Stimulated activated CD8-positive, alpha-beta memory T cell treated with anti-CD3 and anti-CD28 coated beads, Interleukin-7, amount 100 ng/mL, for 1 hour (primary cell): Measurements from ENCODE around the gene SLC25A33.

Source experiments
- DNase-seq, 2 donors: peaks; one replicate each; pipeline ENCODE4 v3.0.0-alpha.2; 2020; ENCODE audit warnings: low read depth in 2 of 2

The SLC25A33 gene

DNA sequence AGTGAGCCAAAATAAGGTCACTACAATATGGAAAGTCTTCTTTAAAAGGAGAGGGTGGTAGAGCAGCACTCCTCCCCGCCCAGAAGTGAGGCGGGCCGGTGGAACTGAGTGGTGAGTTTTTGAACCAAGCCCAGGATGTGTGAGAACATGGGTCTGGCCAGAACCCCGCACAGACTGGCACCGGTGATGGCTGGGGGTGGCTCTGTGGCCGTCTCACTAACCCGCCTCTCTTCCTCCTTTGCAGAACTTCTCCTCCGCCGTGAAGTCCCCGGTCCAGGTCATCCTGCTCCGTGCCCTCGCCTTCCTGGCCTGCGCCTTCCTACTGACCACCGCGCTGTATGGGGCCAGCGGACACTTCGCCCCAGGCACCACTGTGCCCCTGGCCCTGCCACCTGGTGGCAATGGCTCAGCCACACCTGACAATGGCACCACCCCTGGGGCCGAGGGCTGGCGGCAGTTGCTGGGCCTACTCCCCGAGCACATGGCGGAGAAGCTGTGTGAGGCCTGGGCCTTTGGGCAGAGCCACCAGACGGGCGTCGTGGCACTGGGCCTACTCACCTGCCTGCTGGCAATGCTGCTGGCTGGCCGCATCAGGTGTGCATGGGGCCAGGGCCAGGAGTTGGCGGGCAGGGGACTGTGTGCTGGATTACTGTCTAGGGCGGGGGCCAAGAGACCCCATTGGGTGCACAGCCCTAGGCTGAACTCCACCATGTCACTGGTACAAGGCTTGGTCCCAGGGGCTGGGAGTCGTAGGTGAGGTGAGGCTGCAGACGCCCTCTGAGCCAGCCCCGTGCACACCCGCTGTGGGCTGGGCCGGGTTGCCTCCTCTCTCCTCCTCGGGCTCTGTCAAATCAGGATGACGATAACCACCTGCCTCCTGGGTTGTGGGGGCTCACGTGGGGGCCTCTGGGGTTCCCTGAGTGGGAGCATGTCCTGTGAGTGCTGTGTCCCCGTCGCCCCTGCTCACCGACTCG lies 61.9 kb downstream of the SLC25A33 start:
- no peak for DNase-seq

DNA sequence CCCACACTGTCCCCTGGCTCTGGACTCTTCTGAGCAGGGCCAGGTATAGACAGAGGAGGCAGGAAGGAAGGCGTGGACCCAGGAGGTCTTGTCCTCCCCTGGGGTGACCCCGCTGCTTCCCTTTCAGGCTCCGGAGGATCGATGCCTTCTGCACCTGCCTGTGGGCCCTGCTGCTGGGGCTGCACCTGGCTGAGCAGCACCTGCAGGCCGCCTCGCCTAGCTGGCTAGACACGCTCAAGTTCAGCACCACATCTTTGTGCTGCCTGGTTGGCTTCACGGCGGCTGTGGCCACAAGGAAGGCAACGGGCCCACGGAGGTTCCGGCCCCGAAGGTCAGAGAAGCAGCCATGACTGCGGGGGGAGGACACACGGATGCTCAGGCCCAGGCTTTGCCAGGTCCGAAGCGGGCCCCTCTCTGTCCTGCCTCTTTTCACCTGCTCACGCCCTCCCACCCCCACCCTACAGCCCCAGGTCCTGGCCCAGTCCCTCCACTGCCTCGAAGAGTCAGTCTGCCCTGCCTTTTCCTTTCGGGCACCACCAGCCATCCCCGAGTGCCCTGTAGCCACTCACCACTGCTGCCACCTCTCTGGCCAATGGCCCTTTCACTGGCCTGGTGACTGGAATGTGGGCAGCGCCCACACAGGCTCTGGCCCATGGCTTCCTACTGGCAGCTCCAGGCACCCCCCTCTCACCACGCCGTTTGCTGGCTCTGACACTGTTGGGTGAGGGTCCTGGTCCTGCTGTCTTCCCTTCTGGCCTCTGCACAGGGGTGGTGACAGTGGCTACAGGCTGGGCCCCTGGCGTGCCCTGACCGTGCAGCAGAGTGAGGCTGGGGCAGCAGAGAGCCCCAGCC lies 62.9 kb downstream of the SLC25A33 start:
- no peak for DNase-seq

DNA sequence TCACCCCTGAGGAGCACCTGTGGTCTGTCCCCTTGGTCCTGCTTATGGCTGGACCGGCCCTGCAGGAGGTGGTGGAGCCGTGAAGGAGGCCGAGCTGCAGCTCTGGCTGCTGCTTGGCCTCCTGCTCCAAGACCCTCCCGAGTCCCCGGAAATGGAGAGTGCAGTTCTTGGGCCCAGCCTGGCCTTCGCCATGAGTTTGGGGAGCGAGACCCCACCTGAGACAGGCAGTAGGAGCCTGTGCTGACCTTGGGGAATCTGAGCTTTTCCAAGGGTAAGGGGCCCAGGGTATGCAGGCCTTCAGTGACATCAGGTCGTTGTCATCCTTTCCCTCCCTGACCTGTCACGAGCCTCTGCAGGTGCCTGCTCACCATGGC lies 63.5 kb downstream of the SLC25A33 start:
- no peak for DNase-seq

GRCh38 chr1:9603307-9603706 lies 64.0 kb downstream of the SLC25A33 start:
- DNase-seq = no peak

DNA sequence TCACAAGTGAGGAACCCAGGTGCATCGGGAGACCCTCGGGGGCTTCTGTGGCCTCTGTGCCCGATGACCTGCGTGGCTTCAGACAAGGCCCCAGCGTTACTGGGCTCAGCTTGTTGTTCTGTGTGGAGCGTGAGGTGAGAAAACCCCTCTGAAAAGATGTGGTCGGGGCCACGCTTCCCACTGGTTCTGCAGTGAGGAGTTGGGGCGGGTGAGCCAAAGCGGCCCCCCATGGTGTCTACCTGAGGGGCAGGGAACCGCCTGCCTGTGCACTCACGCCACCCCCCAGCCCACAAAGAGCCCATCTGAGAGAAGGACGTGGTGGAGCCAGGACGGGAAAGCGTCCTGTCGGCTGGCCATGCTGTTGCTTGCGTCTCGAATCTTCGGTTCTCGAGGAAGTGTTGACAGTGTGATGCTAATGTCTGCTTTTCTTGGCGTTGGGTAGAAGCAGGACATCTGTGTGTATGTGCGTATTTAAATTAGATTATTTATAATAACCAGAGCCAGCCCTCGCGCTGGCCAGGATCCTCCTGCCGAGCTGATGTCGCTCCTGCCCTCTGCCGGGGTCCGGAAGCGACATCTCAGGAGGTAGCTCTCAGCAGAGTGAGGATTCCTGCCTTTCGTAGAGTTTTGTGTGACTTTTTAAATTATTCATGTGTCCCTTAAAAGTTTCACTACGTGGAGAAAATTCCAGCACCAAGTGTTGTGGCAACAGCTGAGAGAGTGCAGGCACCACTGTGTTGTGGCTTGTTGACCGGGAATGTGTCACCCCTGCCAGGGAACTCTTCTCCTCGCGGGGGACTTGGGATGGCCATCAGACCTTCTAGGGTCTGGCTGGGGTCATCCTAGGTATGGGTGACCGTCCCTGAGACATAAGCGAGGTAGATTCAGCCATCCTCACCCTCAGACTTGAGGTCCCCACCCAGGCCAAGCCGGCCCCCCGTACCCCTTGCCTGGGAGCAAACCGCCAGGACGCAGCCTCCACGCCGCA lies 64.8 kb downstream of the SLC25A33 start:
- no peak for DNase-seq

GRCh38 chr1:9604836-9605235 lies 65.6 kb downstream of the SLC25A33 start:
- DNase-seq = no peak

DNA sequence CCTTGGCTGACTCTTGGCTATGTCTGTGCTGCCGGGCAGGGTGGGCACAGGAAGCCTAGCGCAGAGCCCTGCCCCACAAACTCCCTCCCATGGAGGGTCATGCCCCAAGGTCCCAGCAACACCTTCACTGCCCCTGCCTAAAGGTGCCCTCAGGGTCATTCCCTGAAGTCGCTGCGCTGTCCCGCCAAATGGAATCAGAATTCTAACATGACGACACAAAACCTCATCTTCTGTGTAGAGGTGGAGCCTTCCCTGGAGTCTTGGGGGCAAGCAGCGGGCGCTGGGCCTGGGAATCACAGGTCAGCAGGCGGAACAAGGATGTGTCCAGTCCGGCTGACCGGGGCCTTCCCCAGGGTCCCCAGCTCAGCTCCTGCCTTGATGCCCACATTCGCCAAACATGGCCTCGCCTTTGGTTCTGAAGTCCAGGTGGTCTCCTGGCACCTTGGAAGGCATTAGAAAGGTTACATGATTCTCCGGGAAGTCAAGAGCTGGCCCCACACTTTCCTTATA lies 66.7 kb downstream of the SLC25A33 start:
- no peak for DNase-seq

DNA sequence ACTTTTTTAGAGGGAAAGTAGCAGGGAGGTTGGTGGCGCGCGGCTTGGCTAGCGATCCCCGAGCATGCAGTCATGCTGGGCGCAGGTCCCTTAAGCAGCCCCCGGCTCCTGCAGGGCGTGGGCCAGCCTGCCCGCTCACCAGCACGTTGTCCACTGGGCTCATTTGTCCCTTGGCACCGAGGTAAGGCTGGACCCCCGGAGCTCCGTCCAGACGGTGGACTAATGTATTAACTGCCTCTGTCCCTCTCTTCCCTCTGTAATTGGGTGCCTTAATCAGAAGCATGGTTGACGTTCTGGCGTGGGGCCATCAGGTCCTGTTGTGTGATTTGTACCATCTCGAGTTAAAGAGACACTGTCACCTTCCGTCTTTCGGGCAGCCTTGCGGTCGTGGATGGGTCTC lies 67.2 kb downstream of the SLC25A33 start:
- no peak for DNase-seq

- DNase-seq = no peak
Observed at GRCh38 chr1:9606948-9607347, 67.7 kb downstream of the SLC25A33 start.

DNA sequence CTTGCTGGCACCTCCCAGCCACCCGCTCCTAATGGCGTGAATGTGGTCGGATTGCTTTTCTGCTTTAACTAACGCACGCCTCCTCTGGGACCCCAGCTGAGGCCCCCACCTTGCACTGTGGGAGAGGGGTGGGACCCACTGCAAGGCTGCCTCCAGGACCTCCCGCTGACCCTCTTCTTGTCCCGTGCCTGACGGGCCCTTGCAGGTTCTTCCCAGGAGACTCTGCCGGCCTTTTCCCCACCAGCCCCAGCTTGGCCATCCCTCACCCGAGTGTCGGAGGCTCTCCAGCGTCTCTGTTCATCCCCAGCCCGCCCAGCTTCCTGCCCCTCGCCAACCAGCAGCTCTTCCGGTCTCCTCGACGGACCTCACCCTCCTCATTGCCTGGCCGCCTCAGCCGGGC lies 68.1 kb downstream of the SLC25A33 start:
- no peak for DNase-seq

GRCh38 chr1:9609998-9610397 lies 70.7 kb downstream of the SLC25A33 start:
- no peak for DNase-seq

DNA sequence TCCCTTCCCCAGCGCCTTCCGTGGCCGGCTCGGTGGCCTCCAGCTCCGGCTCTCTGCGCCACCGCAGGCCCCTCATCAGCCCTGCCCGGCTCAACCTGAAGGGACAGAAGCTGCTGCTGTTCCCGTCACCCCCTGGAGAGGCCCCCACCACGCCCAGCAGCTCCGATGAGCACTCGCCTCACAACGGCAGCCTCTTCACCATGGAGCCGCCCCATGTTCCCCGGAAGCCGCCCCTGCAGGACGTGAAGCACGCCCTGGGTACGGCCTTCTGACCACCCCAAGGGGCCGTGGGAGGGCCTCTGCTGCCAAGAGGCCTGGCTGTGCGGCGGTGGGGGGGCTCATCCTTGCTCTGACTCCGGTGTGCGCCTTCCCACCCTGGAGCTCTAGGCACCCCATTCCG lies 71.3 kb downstream of the SLC25A33 start:
- DNase-seq = no peak

DNA sequence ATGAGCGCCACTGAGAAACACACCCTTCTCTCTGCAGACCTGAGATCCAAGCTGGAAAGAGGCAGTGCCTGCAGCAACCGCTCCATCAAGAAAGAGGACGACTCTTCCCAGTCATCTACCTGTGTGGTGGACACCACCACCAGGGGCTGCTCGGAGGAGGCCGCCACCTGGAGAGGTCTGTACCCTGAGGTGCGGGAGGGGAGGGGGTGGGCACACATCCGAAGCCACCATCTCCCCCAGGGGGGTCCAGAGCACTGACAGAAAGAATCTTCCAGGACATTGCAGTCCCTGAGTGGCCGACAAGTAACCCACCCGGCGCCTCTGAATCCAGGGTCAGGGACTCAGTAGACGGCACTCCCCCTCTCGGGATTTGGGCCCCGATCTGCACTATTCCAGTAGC lies 72.5 kb downstream of the SLC25A33 start:
- no peak for DNase-seq

- DNase-seq = no peak
Observed at GRCh38 chr1:9612162-9612845, 73.0 kb downstream of the SLC25A33 start.

DNA sequence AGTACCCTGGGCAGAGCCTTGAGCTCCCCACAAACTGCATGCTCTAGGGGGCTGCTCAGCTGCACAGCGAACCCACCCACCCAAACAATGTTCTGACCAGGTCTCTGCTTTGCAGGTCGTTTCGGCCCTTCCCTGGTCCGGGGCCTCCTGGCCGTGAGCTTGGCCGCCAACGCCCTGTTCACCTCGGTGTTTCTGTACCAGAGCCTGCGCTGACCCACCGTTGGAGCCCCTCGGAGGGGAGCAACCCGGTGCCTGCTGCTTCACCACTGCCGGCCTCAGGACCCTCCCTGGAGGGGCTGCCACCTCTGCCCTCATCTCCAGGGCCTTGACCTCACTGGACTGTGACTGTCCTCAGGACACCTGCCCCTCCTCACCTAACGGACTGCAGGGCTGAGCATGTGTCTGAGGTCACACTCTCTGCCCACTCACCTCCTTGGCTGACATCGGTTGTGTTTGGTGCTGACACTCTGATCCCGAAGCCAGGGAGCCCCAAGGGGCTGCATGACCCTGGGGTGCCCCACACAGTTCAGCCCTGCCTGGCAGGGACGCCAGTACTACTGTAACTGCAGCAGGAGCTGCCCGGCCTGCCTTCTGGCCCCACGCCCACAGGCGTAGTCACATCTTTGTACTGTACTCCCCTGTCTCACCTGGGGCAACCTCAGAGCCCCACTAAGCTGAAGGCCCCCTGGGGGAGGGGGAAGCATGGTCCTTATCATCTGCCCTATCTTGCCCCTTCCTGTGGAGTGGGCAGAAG lies 73.8 kb downstream of the SLC25A33 start:
- no peak for DNase-seq

DNA sequence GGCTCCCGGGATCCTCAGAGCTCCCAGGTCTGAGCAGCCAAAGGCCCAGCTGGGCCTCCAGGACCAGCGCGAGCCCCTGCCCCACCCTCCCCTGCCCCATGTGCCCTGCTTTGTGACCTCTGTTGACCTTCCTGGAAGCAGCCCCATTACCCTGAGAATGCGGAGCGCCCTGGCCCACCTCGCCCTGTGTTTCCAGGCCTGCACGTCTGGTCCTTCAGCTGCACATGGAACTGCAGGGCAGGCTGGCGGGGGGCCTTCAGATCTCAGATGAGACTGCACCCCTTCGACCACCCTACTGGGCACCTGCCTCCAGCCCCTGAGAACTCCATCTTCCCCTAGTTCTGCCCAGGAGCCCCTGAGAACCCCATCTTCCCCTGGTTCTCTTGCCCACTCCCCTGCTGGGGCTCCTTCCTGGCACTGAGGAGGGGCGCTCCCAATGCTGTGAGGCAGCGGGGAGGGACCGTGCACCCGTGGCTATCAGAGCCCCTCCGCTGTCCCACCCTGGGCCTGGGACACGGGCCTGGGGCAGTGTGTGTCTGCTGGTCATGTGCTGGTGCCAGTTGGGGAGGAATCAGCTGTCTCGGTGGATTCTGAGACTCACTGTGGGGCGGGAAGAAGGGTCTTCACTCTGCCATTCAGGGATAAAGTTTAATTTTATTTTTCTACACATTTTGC lies 74.5 kb downstream of the SLC25A33 start:
- no peak for DNase-seq

DNA sequence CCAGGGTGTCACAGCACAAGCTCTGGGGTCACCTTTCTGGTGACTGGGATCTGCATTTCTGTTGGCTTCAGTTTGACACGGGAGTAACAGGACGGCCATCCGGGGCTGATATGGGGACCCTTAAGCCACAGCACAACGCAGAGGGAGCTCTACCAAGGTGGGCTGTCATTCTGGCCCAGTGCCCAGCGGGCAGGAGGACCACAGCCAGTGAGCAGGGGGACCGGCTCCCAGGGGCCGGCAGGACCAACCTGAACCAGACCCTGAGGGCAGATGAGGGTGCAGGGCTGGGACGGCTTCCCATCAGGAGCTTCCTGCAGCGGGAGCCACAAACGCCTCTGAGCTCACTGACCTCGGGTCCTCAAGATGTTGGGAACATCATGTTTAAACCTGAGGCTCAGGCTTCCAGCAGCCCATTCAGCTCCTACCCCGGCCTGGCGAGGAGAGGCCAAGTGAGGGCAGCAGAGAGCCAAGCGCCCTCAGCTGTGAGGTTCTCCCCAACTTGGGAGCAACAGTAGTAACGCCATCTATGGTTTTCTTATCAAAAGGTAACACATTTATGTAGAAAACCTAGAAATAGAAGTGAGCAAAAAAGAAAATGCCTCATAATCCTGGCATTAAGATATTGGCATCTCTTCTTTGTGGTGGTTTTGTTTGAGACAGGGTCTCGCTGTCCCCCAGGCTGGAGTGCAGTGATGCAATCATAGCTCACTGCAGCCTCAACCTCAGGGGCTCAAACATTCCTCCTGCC lies 76.2 kb downstream of the SLC25A33 start:
- DNase-seq = no peak

DNA sequence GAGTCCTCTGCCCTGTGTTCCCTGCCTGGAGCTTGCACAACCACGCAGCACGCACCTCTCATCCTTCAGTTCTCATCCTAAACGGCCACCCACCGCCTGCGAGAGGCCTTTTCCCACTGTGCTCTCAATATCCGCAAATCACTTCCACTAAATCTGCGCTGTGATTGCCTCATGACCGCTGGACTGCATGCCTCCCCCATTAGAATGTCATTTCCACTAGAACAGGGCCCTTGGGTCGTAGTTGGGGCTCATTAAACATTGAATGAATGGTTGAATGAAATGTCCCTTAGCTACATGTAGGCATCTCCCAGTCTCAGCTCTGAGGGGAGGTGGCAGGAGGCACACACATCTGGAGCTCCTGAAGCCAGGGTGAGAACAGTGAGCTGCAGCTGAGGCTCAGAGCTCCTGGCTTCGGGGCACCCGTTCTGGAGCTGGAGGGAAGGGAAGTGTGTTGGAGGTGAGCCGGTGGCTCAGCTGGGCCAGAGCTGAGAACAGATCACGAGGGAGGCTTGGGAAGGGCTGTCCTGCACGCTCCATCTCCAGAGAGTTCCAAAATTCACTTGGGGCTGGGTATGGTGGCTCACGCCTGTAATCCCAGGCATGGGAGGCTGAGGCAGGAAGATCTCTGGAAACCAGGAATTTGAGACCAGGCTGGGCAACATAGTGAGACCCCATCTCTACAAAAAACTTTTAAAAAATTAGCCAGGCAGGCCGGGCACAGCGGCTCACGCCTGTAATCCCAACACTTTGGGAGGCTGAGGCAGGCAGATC lies 79.8 kb downstream of the SLC25A33 start:
- no peak for DNase-seq
